HCT116 (cell line): ENCODE measurements around the gene CCNJ. TPM values are rescaled to one million over a fixed set of nuclear protein-coding genes. Genes with fewer than 3 reads are reported as not detected.

Source experiments
- ATAC-seq: fragments of 200-7000 bp; cut with Tn5 transposase; 2 replicates; pipeline ENCODE4 v1.9.1; 2020; ENCODE audit warnings: mild to moderate bottlenecking, moderate library complexity
- BruUV-seq: library from RNA; stranded (reverse); fragments of 400-500 nt; replicated peaks from 2 replicates; lab custom pipeline; 2021; lab: Mats Ljungman, UMichigan
- CTCF ChIA-PET: fragments of 300-600 bp; sonication (Branson Sonifier 250); formaldehyde crosslinking; loops from one replicate; lab custom pipeline; 2021; ENCODE audit warnings: antibody characterized with exemption; lab: Charles Lee
- POLR2A ChIA-PET: fragments of 300-600, 350-600 bp; sonication (Branson Sonifier 250); formaldehyde crosslinking; loops from one replicate; lab custom pipeline; 2021; ENCODE audit warnings: antibody characterized with exemption; lab: Charles Lee
- RAD21 ChIA-PET, 2 experiments: fragments of 300-600 bp; sonication (Branson Sonifier 250); formaldehyde crosslinking; loops; one replicate each; lab custom pipeline; 2023; ENCODE audit warnings: low total read pairs in 2 of 2; ENCODE audit not compliant: uncharacterized antibody in 2 of 2, unreplicated experiment in 2 of 2, low non-redundant PET in 1 of 2; lab: Charles Lee
- DNase-seq: peaks from one replicate; pipeline ENCODE4 v3.0.0-alpha.2; 2010; ENCODE audit warnings: low read depth, low spot score
- H2AFZ ChIP-seq: fragments of 200-600 bp; shearing (Covaris generic), sonication (generic); 2 replicates; pipeline ENCODE4 v1.6.1; 2017; ENCODE audit warnings: low read depth, mixed run types, mixed read lengths, antibody characterized with exemption, low read length; ENCODE audit not compliant: poor library complexity, severe bottlenecking
- H3K27ac ChIP-seq: 2 replicates; pipeline ENCODE4 v1.5.1; 2012; ENCODE audit warnings: low read depth, low read length
- H3K27me3 ChIP-seq: fragments of 200-600 bp; sonication (generic); 2 replicates; pipeline ENCODE4 v1.6.1; 2016; ENCODE audit warnings: mixed run types, low read length, mixed read lengths; ENCODE audit not compliant: insufficient read depth
- H3K36me3 ChIP-seq, 2 experiments: fragments of 200-500 bp in 1 of 2; fragments of 200-600 bp in 1 of 2; sonication (Bioruptor generic) in 1 of 2; sonication (generic) in 1 of 2; 2 replicates each; pipeline versions ENCODE4 v1.5.1 to v1.6.1; 2014 to 2016; ENCODE audit warnings: low read length in 2 of 2, inconsistent platforms in 1 of 2, mixed read lengths in 1 of 2, mixed run types in 1 of 2; ENCODE audit not compliant: insufficient read depth in 2 of 2, control insufficient read depth in 1 of 2
- H3K4me1 ChIP-seq, 2 experiments: fragments of 200-600 bp in 1 of 2; sonication (generic) in 1 of 2; 2 replicates each; pipeline versions ENCODE4 v1.5.1 to v1.6.1; 2012 to 2017; ENCODE audit warnings: low read length in 2 of 2, inconsistent platforms in 1 of 2, mild to moderate bottlenecking in 1 of 2, mixed read lengths in 1 of 2, mixed run types in 1 of 2, moderate library complexity in 1 of 2; ENCODE audit not compliant: insufficient read depth in 2 of 2, control insufficient read depth in 1 of 2
- H3K4me2 ChIP-seq: fragments of 200-600 bp; sonication (generic); 2 replicates; pipeline ENCODE4 v1.6.1; 2017; ENCODE audit warnings: mixed run types, low read length, mixed read lengths
- H3K4me3 ChIP-seq, 2 experiments: fragments of 200-600 bp in 1 of 2; sonication (generic) in 1 of 2; replicated peaks in 1 of 2; 2 replicates each; pipeline ENCODE4 v1.5.1; 2011 to 2016; ENCODE audit warnings: low read length in 2 of 2, control low read depth in 1 of 2, low read depth in 1 of 2, mild to moderate bottlenecking in 1 of 2, mixed read lengths in 1 of 2, mixed run types in 1 of 2
- H3K79me2 ChIP-seq: fragments of 200-600 bp; sonication (generic); 2 replicates; pipeline ENCODE4 v1.6.1; 2017; ENCODE audit warnings: mild to moderate bottlenecking, mixed run types, low read length, moderate library complexity, mixed read lengths; ENCODE audit not compliant: insufficient read depth
- H3K9ac ChIP-seq: fragments of 200-600 bp; sonication (generic); 2 replicates; pipeline ENCODE4 v1.6.1; 2016; ENCODE audit warnings: low read length, mixed read lengths
- H3K9me2 ChIP-seq: fragments of 200-600 bp; sonication (generic), shearing (Covaris generic); 2 replicates; pipeline ENCODE4 v1.6.1; 2017; ENCODE audit warnings: mixed run types, mild to moderate bottlenecking, moderate library complexity; ENCODE audit not compliant: insufficient read depth
- H3K9me3 ChIP-seq, 2 experiments: fragments of 200-500 bp in 1 of 2; fragments of 200-600 bp in 1 of 2; sonication (Bioruptor generic) in 1 of 2; sonication (generic) in 1 of 2; 2 replicates each; pipeline ENCODE4 v1.6.1; 2014 to 2017; ENCODE audit warnings: low read length in 2 of 2, mixed read lengths in 2 of 2, inconsistent platforms in 1 of 2, low read depth in 1 of 2, mild to moderate bottlenecking in 1 of 2, mixed run types in 1 of 2, moderate library complexity in 1 of 2; ENCODE audit not compliant: control insufficient read depth in 1 of 2, insufficient read depth in 1 of 2
- H4K20me1 ChIP-seq: fragments of 200-600 bp; sonication (generic), shearing (Covaris generic); 2 replicates; pipeline ENCODE4 v1.6.1; 2017; ENCODE audit warnings: mixed run types, mild to moderate bottlenecking, moderate library complexity; ENCODE audit not compliant: insufficient read depth
- ATF3 ChIP-seq: IDR thresholded peaks from 2 replicates; pipeline ENCODE4 v1.6.1; 2012
- CBX3 ChIP-seq: IDR thresholded peaks from 2 replicates; pipeline ENCODE4 v1.6.1; 2012; ENCODE audit warnings: low read depth
- CTCF ChIP-seq, 3 experiments: fragments of 200-600 bp in 1 of 3; sonication (generic) in 1 of 3; IDR thresholded peaks in 2 of 3; conservative IDR thresholded peaks in 1 of 3; 2 replicates each; pipeline ENCODE4 v1.5.1; 2012 to 2017; ENCODE audit warnings: low read depth in 2 of 3, low read length in 2 of 3, antibody characterized with exemption in 1 of 3, borderline replicate concordance in 1 of 3, control low read depth in 1 of 3, mild to moderate bottlenecking in 1 of 3, mixed read lengths in 1 of 3, mixed run types in 1 of 3, moderate library complexity in 1 of 3; ENCODE audit not compliant: insufficient read depth in 1 of 3
- EGR1 ChIP-seq: IDR thresholded peaks from 2 replicates; pipeline ENCODE4 v1.6.1; 2012; ENCODE audit warnings: low read depth
- ELF1 ChIP-seq: IDR thresholded peaks from 2 replicates; pipeline ENCODE4 v1.6.1; 2012; ENCODE audit warnings: low read depth, borderline replicate concordance
- FOSL1 ChIP-seq: IDR thresholded peaks from 2 replicates; pipeline ENCODE4 v1.6.1; 2012; ENCODE audit warnings: low read depth
- MAX ChIP-seq: IDR thresholded peaks from 2 replicates; pipeline ENCODE4 v1.6.1; 2012
- POLR2A ChIP-seq: IDR thresholded peaks from 2 replicates; pipeline ENCODE4 v1.7.0; 2011; ENCODE audit warnings: borderline replicate concordance; ENCODE audit not compliant: insufficient read depth, insufficient read length; ENCODE audit errors: extremely low read depth
- POLR2AphosphoS5 ChIP-seq: IDR thresholded peaks from 2 replicates; pipeline ENCODE4 v1.6.1; 2011; ENCODE audit warnings: mild to moderate bottlenecking, low read depth, low read length, moderate library complexity
- RAD21 ChIP-seq: IDR thresholded peaks from 2 replicates; pipeline ENCODE4 v1.6.1; 2012; ENCODE audit warnings: low read depth, mild to moderate bottlenecking
- REST ChIP-seq: IDR thresholded peaks from 2 replicates; pipeline ENCODE4 v1.6.1; 2012; ENCODE audit warnings: low read depth
- SIN3A ChIP-seq: IDR thresholded peaks from 2 replicates; pipeline ENCODE4 v1.6.1; 2012; ENCODE audit warnings: low read depth
- SP1 ChIP-seq: IDR thresholded peaks from 2 replicates; pipeline ENCODE4 v1.6.1; 2012; ENCODE audit warnings: low read depth
- SRF ChIP-seq: IDR thresholded peaks from 2 replicates; pipeline ENCODE4 v1.6.1; 2012; ENCODE audit warnings: low read depth
- TCF7L2 ChIP-seq: IDR thresholded peaks from 2 replicates; pipeline ENCODE4 v1.7.0; 2011; ENCODE audit warnings: borderline replicate concordance, inconsistent platforms; ENCODE audit not compliant: insufficient read depth, insufficient read length; ENCODE audit errors: extremely low read depth
- YY1 ChIP-seq: IDR thresholded peaks from 2 replicates; pipeline ENCODE4 v1.6.1; 2011; ENCODE audit warnings: low read length, low read depth, moderate library complexity, mild to moderate bottlenecking; ENCODE audit not compliant: insufficient replicate concordance; ENCODE audit errors: extremely low read depth
- ZFX ChIP-seq: fragments of 450-650 bp; IDR thresholded peaks from 2 replicates; pipeline ENCODE4 v1.6.1; 2017
- intact Hi-C: fragments of 100-400 bp; cut with micrococcal nuclease; formaldehyde crosslinking; loops from 2 replicates; pipeline ENCODE4 v1.10.0; 2022
- total RNA-seq: library from RNA; stranded (reverse); gene quantifications from one replicate; pipeline ENCODE4 v1.2.1, GENCODE V29; 2021; ENCODE audit not compliant: unreplicated experiment

The CCNJ gene
- total RNA-seq, 1 experiment from 2014 or later, result 12.2 TPM

GRCh38 chr10:96077156-96077555 lies 33.8 kb downstream of the CCNJ start:
- Histone ChIP-seq H3K4me1 (peaks cover 4 to 25% of the 10 kb centered on the region in 2 experiments; a peak in 3 of 4 replicates), H3K4me2 (no peak overlapping the region), H3K36me3 (no peaks in the 10 kb centered on the region), H2AFZ (no peak overlapping the region), H3K27me3 (no peaks in the 10 kb centered on the region), H3K9me3 (no peaks in the 10 kb centered on the region), H3K9ac (no peak overlapping the region), H4K20me1 (no peaks in the 10 kb centered on the region), H3K27ac (no peak overlapping the region), H3K79me2 (no peaks in the 10 kb centered on the region), H3K4me3 (no peak overlapping the region), H3K9me2 (no peaks in the 10 kb centered on the region)
- ChIA-PET POLR2A (interaction anchor here (1.5 kb wide), 1 partner anchor 53 kb away, joined by 4 read pairs; the partner anchor contains the start of gene ZNF518A), RAD21 (no interaction called here), CTCF (no interaction called here)
- ATAC-seq, result no peak
- intact Hi-C loops, result no loop called here
- BruUV-seq, result no TSS peak
- TF ChIP-seq CTCF (IDR thresholded peaks at IDR 0.05 in 2 of 3, conservative IDR thresholded peaks at IDR 0.05 in 1 of 3; ENCODE audit: borderline replicate concordance in 1 of 3, insufficient read depth in 1 of 3, low read depth in 2 of 3, low read length in 2 of 3) (no peak), POLR2AphosphoS5 (no peak), ELF1 (no peak), TCF7L2 (no peak), FOSL1 (no peak), MAX (no peak), ATF3 (no peak), YY1 (no peak), CBX3 (no peak), POLR2A (no peak), ZFX (no peak), SIN3A (no peak), SP1 (no peak), REST (no peak), SRF (no peak), RAD21 (no peak), EGR1 (no peak)
- no peak for DNase-seq
